HEK293 (cell line): ENCODE results near the gene KCNH5.

Experiments used
- CTCF ChIA-PET: fragments of 350-600 bp; formaldehyde crosslinking; extraction: SDS; loops from one replicate; lab custom pipeline; 2021; ENCODE audit warnings: antibody characterized with exemption; lab: Yijun Ruan, JAX
- POLR2A ChIA-PET: fragments of 300-600 bp; formaldehyde crosslinking; extraction: SDS; loops from one replicate; lab custom pipeline; 2020; ENCODE audit warnings: antibody characterized with exemption, inconsistent platforms; lab: Yijun Ruan, JAX
- H3K27ac ChIP-seq: fragments of 200-500 bp; sonication (Bioruptor generic); 2 replicates; pipeline ENCODE4 v1.5.1; 2014; ENCODE audit warnings: low read depth, low read length, control low read depth, inconsistent platforms; ENCODE audit errors: extremely low read depth
- H3K36me3 ChIP-seq, 2 experiments: fragments of 200-500 bp in 1 of 2; sonication (Bioruptor generic) in 1 of 2; 1 replicate in 1 of 2; 2 replicates in 1 of 2; pipeline ENCODE4 v1.5.1; 2014 to 2017; ENCODE audit warnings: inconsistent platforms in 2 of 2, low read length in 2 of 2; ENCODE audit not compliant: control insufficient read depth in 2 of 2, insufficient read depth in 1 of 2
- H3K4me1 ChIP-seq: fragments of 200-500 bp; sonication (Bioruptor generic); 2 replicates; pipeline ENCODE4 v1.5.1; 2014; ENCODE audit warnings: mild to moderate bottlenecking, low read length, inconsistent platforms; ENCODE audit not compliant: control insufficient read depth, insufficient read depth
- H3K4me3 ChIP-seq: 2 replicates; pipeline ENCODE4 v1.5.1; 2011; ENCODE audit warnings: low read depth, mild to moderate bottlenecking, control low read depth, low read length, moderate library complexity
- H3K9me3 ChIP-seq: fragments of 200-500 bp; sonication (Bioruptor generic); 2 replicates; pipeline ENCODE4 v1.5.1; 2014; ENCODE audit warnings: low read depth, low read length, inconsistent platforms; ENCODE audit not compliant: control insufficient read depth, insufficient read depth
- HOXC10 ChIP-seq: sonication (generic); formaldehyde crosslinking; IDR thresholded peaks from 2 replicates; pipeline ENCODE4 v1.8.1; 2023; ENCODE audit warnings: mild to moderate bottlenecking, missing genetic modification reagents
- KLF7 ChIP-seq: fragments of 450-650 bp; formaldehyde crosslinking; IDR thresholded peaks from 2 replicates; pipeline ENCODE4 v1.5.1; 2016; ENCODE audit warnings: missing biosample characterization, missing genetic modification characterization, borderline replicate concordance
- MEIS1 ChIP-seq: sonication (generic); formaldehyde crosslinking; IDR thresholded peaks from 2 replicates; pipeline ENCODE4 v1.8.1; 2022; ENCODE audit warnings: missing genetic modification reagents, mild to moderate bottlenecking, borderline replicate concordance
- MZF1 ChIP-seq: fragments of 450-650 bp; formaldehyde crosslinking; IDR thresholded peaks from 2 replicates; pipeline ENCODE4 v1.5.1; 2017; ENCODE audit warnings: missing biosample characterization, missing genetic modification characterization, borderline replicate concordance
- SCRT2 ChIP-seq: fragments of 450-650 bp; formaldehyde crosslinking; IDR thresholded peaks from 2 replicates; pipeline ENCODE4 v1.5.1; 2016; ENCODE audit warnings: missing biosample characterization, missing genetic modification characterization
- SETDB1 ChIP-seq: IDR thresholded peaks from one replicate; pipeline ENCODE4 v1.6.1; 2017; ENCODE audit warnings: mild to moderate bottlenecking, low read length, moderate library complexity, mixed read lengths; ENCODE audit not compliant: insufficient read length
- TRIM28 ChIP-seq: IDR thresholded peaks from 2 replicates; pipeline ENCODE4 v1.6.1; 2011; ENCODE audit warnings: low read length, control low read depth, borderline replicate concordance
- YY2 ChIP-seq: fragments of 450-650 bp; formaldehyde crosslinking; IDR thresholded peaks from 2 replicates; pipeline ENCODE4 v1.5.1; 2016; ENCODE audit warnings: missing biosample characterization, missing genetic modification characterization
- ZNF16 ChIP-seq: fragments of 450-650 bp; formaldehyde crosslinking; IDR thresholded peaks from 2 replicates; pipeline ENCODE4 v1.5.1; 2016; ENCODE audit warnings: low read depth, missing biosample characterization, missing genetic modification characterization
- ZNF248 ChIP-seq: fragments of 450-650 bp; formaldehyde crosslinking; IDR thresholded peaks from 2 replicates; pipeline ENCODE4 v1.5.1; 2017; ENCODE audit warnings: missing biosample characterization, missing genetic modification characterization
- ZNF623 ChIP-seq: fragments of 450-650 bp; formaldehyde crosslinking; IDR thresholded peaks from 2 replicates; pipeline ENCODE4 v1.5.1; 2016; ENCODE audit warnings: missing biosample characterization, missing genetic modification characterization
- ZNF677 ChIP-seq: fragments of 450-650 bp; IDR thresholded peaks from 2 replicates; pipeline ENCODE4 v1.5.0; 2018; ENCODE audit warnings: missing biosample characterization, mild to moderate bottlenecking, missing genetic modification characterization, moderate library complexity
- TF ChIP-seq, protein P1 (sequence below): fragments of 450-650 bp; formaldehyde crosslinking; IDR thresholded peaks from 2 replicates; pipeline ENCODE4 v1.5.0; 2017; ENCODE audit warnings: missing biosample characterization, missing genetic modification characterization, borderline replicate concordance
- TF ChIP-seq, protein P2 (sequence below): fragments of 450-650 bp; formaldehyde crosslinking; IDR thresholded peaks from 2 replicates; pipeline ENCODE4 v1.5.1; 2016; ENCODE audit warnings: missing biosample characterization, missing genetic modification characterization, borderline replicate concordance
- TF ChIP-seq, protein P3 (sequence below): fragments of 450-650 bp; formaldehyde crosslinking; IDR thresholded peaks from 2 replicates; pipeline ENCODE4 v1.5.1; 2016; ENCODE audit warnings: missing biosample characterization, missing genetic modification characterization

KCNH5 gene

DNA sequence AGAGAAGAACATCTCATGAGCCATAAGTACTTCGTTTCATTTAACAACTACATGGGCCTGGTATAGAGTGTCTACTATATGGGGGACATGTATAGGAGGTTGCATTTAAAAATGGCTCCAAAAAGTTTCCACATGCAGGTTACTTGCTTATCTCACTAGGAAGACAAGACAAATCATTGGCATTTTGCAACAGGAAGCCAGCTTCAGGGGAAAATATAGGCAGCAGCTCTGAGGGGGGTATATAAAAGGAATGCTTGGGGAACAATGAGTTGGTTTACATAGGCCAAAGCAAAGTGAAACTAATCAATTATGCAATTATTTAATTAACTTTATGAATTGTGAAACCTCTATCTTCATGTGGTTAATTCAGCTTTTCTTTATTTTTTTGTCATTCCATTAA is 225.3 kb downstream of the KCNH5 start:
- ChIA-PET CTCF (no interaction called here), POLR2A (no interaction called here)
- no peaks in the 10 kb centered on the region for H3K36me3 ChIP-seq
- no peak overlapping the region for H3K4me3 ChIP-seq
- no peak overlapping the region for H3K27ac ChIP-seq
- H3K4me1 ChIP-seq, result no peaks in the 10 kb centered on the region
- H3K9me3 ChIP-seq, result no peaks in the 10 kb centered on the region
- TF ChIP-seq MZF1 (no peak), KLF7 (tag by site-specific recombination) (no peak), YY2 (no peak), HOXC10 (no peak)
- TF ChIP-seq, protein P1, sequence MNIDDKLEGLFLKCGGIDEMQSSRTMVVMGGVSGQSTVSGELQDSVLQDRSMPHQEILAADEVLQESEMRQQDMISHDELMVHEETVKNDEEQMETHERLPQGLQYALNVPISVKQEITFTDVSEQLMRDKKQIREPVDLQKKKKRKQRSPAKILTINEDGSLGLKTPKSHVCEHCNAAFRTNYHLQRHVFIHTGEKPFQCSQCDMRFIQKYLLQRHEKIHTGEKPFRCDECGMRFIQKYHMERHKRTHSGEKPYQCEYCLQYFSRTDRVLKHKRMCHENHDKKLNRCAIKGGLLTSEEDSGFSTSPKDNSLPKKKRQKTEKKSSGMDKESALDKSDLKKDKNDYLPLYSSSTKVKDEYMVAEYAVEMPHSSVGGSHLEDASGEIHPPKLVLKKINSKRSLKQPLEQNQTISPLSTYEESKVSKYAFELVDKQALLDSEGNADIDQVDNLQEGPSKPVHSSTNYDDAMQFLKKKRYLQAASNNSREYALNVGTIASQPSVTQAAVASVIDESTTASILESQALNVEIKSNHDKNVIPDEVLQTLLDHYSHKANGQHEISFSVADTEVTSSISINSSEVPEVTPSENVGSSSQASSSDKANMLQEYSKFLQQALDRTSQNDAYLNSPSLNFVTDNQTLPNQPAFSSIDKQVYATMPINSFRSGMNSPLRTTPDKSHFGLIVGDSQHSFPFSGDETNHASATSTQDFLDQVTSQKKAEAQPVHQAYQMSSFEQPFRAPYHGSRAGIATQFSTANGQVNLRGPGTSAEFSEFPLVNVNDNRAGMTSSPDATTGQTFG (tag by site-specific recombination), result no peak

DNA sequence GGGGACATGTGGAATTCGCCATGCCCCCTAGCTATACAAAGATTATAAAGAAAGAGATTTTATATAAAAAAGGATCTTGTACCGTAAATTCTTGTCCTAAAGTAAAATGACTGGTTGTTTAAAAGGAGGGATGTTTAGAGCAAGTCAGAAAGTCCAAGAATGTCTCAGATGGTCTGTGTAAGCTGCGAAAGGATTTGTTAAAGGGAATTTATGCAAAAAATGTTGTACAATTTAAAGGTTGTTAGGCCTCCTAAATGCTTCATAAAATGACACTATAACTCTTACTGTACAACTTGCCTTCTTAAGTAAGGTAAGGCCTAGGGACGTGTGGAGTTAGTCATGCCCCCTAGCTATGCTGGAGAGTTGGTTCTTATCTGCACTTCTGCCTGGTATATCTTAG is 237.6 kb downstream of the KCNH5 start:
- Histone ChIP-seq H3K36me3 (no peaks in the 10 kb centered on the region), H3K4me3 (no peak overlapping the region), H3K9me3 (no peaks in the 10 kb centered on the region), H3K27ac (no peak overlapping the region), H3K4me1 (no peaks in the 10 kb centered on the region)
- ChIA-PET POLR2A (no interaction called here), CTCF (no interaction called here)
- TF ChIP-seq ZNF623 (tag by site-specific recombination) (no peak), TRIM28 (peak; percentile 83; the same call in 1 of the 2 replicates), MEIS1 (CRISPR knock-in tag) (no peak), ZNF248 (tag by site-specific recombination) (no peak), SCRT2 (tag by site-specific recombination) (no peak), ZNF677 (tag by site-specific recombination) (no peak), SETDB1 (peak; percentile 94), ZNF16 (no peak)
- TF ChIP-seq, protein P2, sequence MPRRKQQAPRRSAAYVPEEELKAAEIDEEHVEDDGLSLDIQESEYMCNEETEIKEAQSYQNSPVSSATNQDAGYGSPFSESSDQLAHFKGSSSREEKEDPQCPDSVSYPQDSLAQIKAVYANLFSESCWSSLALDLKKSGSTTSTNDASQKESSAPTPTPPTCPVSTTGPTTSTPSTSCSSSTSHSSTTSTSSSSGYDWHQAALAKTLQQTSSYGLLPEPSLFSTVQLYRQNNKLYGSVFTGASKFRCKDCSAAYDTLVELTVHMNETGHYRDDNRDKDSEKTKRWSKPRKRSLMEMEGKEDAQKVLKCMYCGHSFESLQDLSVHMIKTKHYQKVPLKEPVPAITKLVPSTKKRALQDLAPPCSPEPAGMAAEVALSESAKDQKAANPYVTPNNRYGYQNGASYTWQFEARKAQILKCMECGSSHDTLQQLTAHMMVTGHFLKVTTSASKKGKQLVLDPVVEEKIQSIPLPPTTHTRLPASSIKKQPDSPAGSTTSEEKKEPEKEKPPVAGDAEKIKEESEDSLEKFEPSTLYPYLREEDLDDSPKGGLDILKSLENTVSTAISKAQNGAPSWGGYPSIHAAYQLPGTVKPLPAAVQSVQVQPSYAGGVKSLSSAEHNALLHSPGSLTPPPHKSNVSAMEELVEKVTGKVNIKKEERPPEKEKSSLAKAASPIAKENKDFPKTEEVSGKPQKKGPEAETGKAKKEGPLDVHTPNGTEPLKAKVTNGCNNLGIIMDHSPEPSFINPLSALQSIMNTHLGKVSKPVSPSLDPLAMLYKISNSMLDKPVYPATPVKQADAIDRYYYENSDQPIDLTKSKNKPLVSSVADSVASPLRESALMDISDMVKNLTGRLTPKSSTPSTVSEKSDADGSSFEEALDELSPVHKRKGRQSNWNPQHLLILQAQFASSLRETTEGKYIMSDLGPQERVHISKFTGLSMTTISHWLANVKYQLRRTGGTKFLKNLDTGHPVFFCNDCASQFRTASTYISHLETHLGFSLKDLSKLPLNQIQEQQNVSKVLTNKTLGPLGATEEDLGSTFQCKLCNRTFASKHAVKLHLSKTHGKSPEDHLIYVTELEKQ (tag by site-specific recombination), result no peak
- TF ChIP-seq, protein P3, sequence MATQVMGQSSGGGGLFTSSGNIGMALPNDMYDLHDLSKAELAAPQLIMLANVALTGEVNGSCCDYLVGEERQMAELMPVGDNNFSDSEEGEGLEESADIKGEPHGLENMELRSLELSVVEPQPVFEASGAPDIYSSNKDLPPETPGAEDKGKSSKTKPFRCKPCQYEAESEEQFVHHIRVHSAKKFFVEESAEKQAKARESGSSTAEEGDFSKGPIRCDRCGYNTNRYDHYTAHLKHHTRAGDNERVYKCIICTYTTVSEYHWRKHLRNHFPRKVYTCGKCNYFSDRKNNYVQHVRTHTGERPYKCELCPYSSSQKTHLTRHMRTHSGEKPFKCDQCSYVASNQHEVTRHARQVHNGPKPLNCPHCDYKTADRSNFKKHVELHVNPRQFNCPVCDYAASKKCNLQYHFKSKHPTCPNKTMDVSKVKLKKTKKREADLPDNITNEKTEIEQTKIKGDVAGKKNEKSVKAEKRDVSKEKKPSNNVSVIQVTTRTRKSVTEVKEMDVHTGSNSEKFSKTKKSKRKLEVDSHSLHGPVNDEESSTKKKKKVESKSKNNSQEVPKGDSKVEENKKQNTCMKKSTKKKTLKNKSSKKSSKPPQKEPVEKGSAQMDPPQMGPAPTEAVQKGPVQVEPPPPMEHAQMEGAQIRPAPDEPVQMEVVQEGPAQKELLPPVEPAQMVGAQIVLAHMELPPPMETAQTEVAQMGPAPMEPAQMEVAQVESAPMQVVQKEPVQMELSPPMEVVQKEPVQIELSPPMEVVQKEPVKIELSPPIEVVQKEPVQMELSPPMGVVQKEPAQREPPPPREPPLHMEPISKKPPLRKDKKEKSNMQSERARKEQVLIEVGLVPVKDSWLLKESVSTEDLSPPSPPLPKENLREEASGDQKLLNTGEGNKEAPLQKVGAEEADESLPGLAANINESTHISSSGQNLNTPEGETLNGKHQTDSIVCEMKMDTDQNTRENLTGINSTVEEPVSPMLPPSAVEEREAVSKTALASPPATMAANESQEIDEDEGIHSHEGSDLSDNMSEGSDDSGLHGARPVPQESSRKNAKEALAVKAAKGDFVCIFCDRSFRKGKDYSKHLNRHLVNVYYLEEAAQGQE (tag by site-specific recombination), result no peak
